Fibroblast of pulmonary artery (primary cell): ENCODE data around the gene CDHR2.

ENCODE experiments used
- DNase-seq: peaks from one replicate; pipeline ENCODE4 v3.0.0-alpha.2; 2010; ENCODE audit warnings: low read depth
- H3K4me3 ChIP-seq: replicated peaks from 2 replicates; pipeline ENCODE4 v1.5.1; 2011; ENCODE audit warnings: low read depth, mild to moderate bottlenecking, control low read depth, low read length, moderate library complexity
- CTCF ChIP-seq: IDR thresholded peaks from 2 replicates; pipeline ENCODE4 v1.5.1; 2011; ENCODE audit warnings: mild to moderate bottlenecking, control low read depth, low read length, inconsistent platforms; ENCODE audit errors: missing control alignments

CDHR2 gene

GRCh38 chr5:176601901-176602482 is 52.9 kb downstream of the CDHR2 start:
- no peak overlapping the region for H3K4me3 ChIP-seq
- TF ChIP-seq CTCF, result no peak
- DNase-seq, result no peak

- H3K4me3 ChIP-seq, result no peak overlapping the region
- no peak for DNase-seq
- TF ChIP-seq CTCF, result no peak
Observed at GRCh38 chr5:176603091-176603490, 53.9 kb downstream of the CDHR2 start.

- DNase-seq, result no peak
- no peak for TF ChIP-seq CTCF
- no peak overlapping the region for H3K4me3 ChIP-seq
Observed at GRCh38 chr5:176606032-176606431, 56.9 kb downstream of the CDHR2 start.

- no peak for DNase-seq
- H3K4me3 ChIP-seq, result no peak overlapping the region
- TF ChIP-seq CTCF, result no peak
Observed at GRCh38 chr5:176606875-176607274, 57.7 kb downstream of the CDHR2 start.

- DNase-seq, result no peak
- H3K4me3 ChIP-seq, result no peak overlapping the region
- no peak for TF ChIP-seq CTCF
Observed at GRCh38 chr5:176608142-176608705, 59.1 kb downstream of the CDHR2 start.

GRCh38 chr5:176608937-176609723 is 60.0 kb downstream of the CDHR2 start:
- no peak for TF ChIP-seq CTCF
- no peak for DNase-seq
- H3K4me3 ChIP-seq, result peak overlapping the region; percentile 50
